ENCODE measurements around the gene ADRA1B.

The ADRA1B gene

GRCh38 chr5:159969966-159970365 lies 53.7 kb downstream of the ADRA1B start:
- Histone ChIP-seq H3K9ac (ENCODE audit: low read length) (no peak overlapping the region), H2BK5ac (ENCODE audit: low read depth, low read length, poor library complexity, severe bottlenecking) (no peak overlapping the region), H3K4me1 (ENCODE audit: control insufficient read depth, insufficient read depth, low read depth, low read length) (peaks cover 19% of the 10 kb centered on the region), H3K4me3 (ENCODE audit: insufficient read depth in 1 of 2, low read depth in 1 of 2, low read length in 2 of 2) (no peak overlapping the region), H2AK5ac (ENCODE audit: low read length, severe bottlenecking) (no peak overlapping the region), H3K4me2 (ENCODE audit: low read length, poor library complexity, severe bottlenecking) (no peak overlapping the region), H3K9me3 (ENCODE audit: control insufficient read depth, low read length) (no peaks in the 10 kb centered on the region), H3K79me1 (replicated peaks; ENCODE audit: low read length, poor library complexity, severe bottlenecking) (no peaks in the 10 kb centered on the region), H3K18ac (ENCODE audit: low read depth in 1 of 2, low read length in 2 of 2) (no peak overlapping the region), H4K8ac (ENCODE audit: low read length) (no peak overlapping the region), H2BK120ac (ENCODE audit: low read depth, low read length) (no peak overlapping the region), H3K27ac (ENCODE audit: low read length, poor library complexity, severe bottlenecking) (no peak overlapping the region), H3K4ac (ENCODE audit: low read depth in 1 of 2, low read length in 2 of 2) (no peak overlapping the region), H2BK12ac (ENCODE audit: low read length in 2 of 2) (no peak overlapping the region), H2BK15ac (ENCODE audit: low read depth, poor library complexity, severe bottlenecking) (no peak overlapping the region), H4K91ac (ENCODE audit: low read length) (no peak overlapping the region), H3K27me3 (ENCODE audit: control insufficient read depth in 1 of 2, insufficient read depth in 1 of 2, low read length in 2 of 2) (peaks cover 0 to 16% of the 10 kb centered on the region in 2 experiments), H2AFZ (ENCODE audit: low read depth, low read length) (no peak overlapping the region), H3K23ac (ENCODE audit: low read length in 2 of 2) (no peak overlapping the region), H3K36me3 (ENCODE audit: control insufficient read depth in 1 of 2, insufficient read depth in 2 of 2, low read depth in 1 of 2, low read length in 2 of 2) (no peaks in the 10 kb centered on the region), H3K14ac (ENCODE audit: low read length in 2 of 2) (no peak overlapping the region)
- no peak for DNase-seq

- Histone ChIP-seq H3K4me1 (ENCODE audit: control insufficient read depth, insufficient read depth, low read depth, low read length) (peaks cover 21% of the 10 kb centered on the region), H3K14ac (ENCODE audit: low read length in 2 of 2) (no peak overlapping the region), H2BK5ac (ENCODE audit: low read depth, low read length, poor library complexity, severe bottlenecking) (no peak overlapping the region), H2BK12ac (ENCODE audit: low read length in 2 of 2) (no peak overlapping the region), H4K91ac (ENCODE audit: low read length) (no peak overlapping the region), H3K9me3 (ENCODE audit: control insufficient read depth, low read length) (no peaks in the 10 kb centered on the region), H3K79me1 (replicated peaks; ENCODE audit: low read length, poor library complexity, severe bottlenecking) (no peaks in the 10 kb centered on the region), H3K4me3 (ENCODE audit: insufficient read depth in 1 of 2, low read depth in 1 of 2, low read length in 2 of 2) (no peak overlapping the region), H3K23ac (ENCODE audit: low read length in 2 of 2) (no peak overlapping the region), H3K27me3 (ENCODE audit: control insufficient read depth in 1 of 2, insufficient read depth in 1 of 2, low read length in 2 of 2) (peaks cover 0 to 15% of the 10 kb centered on the region in 2 experiments), H3K18ac (ENCODE audit: low read depth in 1 of 2, low read length in 2 of 2) (no peak overlapping the region), H3K4me2 (ENCODE audit: low read length, poor library complexity, severe bottlenecking) (no peak overlapping the region), H2AK5ac (ENCODE audit: low read length, severe bottlenecking) (no peak overlapping the region), H2AFZ (ENCODE audit: low read depth, low read length) (no peak overlapping the region), H3K4ac (ENCODE audit: low read depth in 1 of 2, low read length in 2 of 2) (no peak overlapping the region), H4K8ac (ENCODE audit: low read length) (no peak overlapping the region), H3K9ac (ENCODE audit: low read length) (no peak overlapping the region), H3K36me3 (ENCODE audit: control insufficient read depth in 1 of 2, insufficient read depth in 2 of 2, low read depth in 1 of 2, low read length in 2 of 2) (no peaks in the 10 kb centered on the region), H2BK120ac (ENCODE audit: low read depth, low read length) (no peak overlapping the region), H2BK15ac (ENCODE audit: low read depth, poor library complexity, severe bottlenecking) (no peak overlapping the region), H3K27ac (ENCODE audit: low read length, poor library complexity, severe bottlenecking) (no peak overlapping the region)
- peak; percentile 50 for DNase-seq
- WGBS: 12% methylated on average over 3 of the region's 4 CpGs
These were observed 54.8 kb downstream of the ADRA1B start for GRCh38 chr5:159971038-159971437.

GRCh38 chr5:159971514-159971913 lies 55.2 kb downstream of the ADRA1B start:
- no peak overlapping the region for H3K9ac ChIP-seq (ENCODE audit: low read length)
- H3K4me2 ChIP-seq (ENCODE audit: low read length, poor library complexity, severe bottlenecking): peak overlapping the region; percentile 83
- no peak for DNase-seq
- no peak overlapping the region for H3K4ac ChIP-seq (ENCODE audit: low read depth in 1 of 2, low read length in 2 of 2)
- H3K79me1 ChIP-seq (replicated peaks; ENCODE audit: low read length, poor library complexity, severe bottlenecking): no peaks in the 10 kb centered on the region
- H2BK12ac ChIP-seq (ENCODE audit: low read length in 2 of 2): peak overlapping the region in 1 of 2 experiments; percentile 91
- H3K14ac ChIP-seq (ENCODE audit: low read length in 2 of 2): peak overlapping the region in 1 of 2 experiments; percentile 18
- peak overlapping the region; percentile 91 for H2AFZ ChIP-seq (ENCODE audit: low read depth, low read length)
- peaks cover 21% of the 10 kb centered on the region for H3K4me1 ChIP-seq (ENCODE audit: control insufficient read depth, insufficient read depth, low read depth, low read length)
- H4K8ac ChIP-seq (ENCODE audit: low read length): peak overlapping the region; percentile 5
- 32% methylated on average over 11 of the region's 11 CpGs for WGBS
- H2BK5ac ChIP-seq (ENCODE audit: low read depth, low read length, poor library complexity, severe bottlenecking): peak overlapping the region; percentile 20
- H3K4me3 ChIP-seq (ENCODE audit: insufficient read depth in 1 of 2, low read depth in 1 of 2, low read length in 2 of 2): peak overlapping the region; percentile 26 to 65
- H3K27ac ChIP-seq (ENCODE audit: low read length, poor library complexity, severe bottlenecking): peak overlapping the region; percentile 38
- H4K91ac ChIP-seq (ENCODE audit: low read length): peak overlapping the region; percentile 52
- no peak overlapping the region for H2BK15ac ChIP-seq (ENCODE audit: low read depth, poor library complexity, severe bottlenecking)
- H2AK5ac ChIP-seq (ENCODE audit: low read length, severe bottlenecking): no peak overlapping the region
- H3K36me3 ChIP-seq (ENCODE audit: control insufficient read depth in 1 of 2, insufficient read depth in 2 of 2, low read depth in 1 of 2, low read length in 2 of 2): no peaks in the 10 kb centered on the region
- no peak overlapping the region for H2BK120ac ChIP-seq (ENCODE audit: low read depth, low read length)
- H3K23ac ChIP-seq (ENCODE audit: low read length in 2 of 2): peak overlapping the region in 1 of 2 experiments; percentile 23
- peaks cover 0 to 15% of the 10 kb centered on the region in 2 experiments for H3K27me3 ChIP-seq (ENCODE audit: control insufficient read depth in 1 of 2, insufficient read depth in 1 of 2, low read length in 2 of 2)
- no peak overlapping the region for H3K18ac ChIP-seq (ENCODE audit: low read depth in 1 of 2, low read length in 2 of 2)
- H3K9me3 ChIP-seq (ENCODE audit: control insufficient read depth, low read length): no peaks in the 10 kb centered on the region

- no peak overlapping the region for H2AK5ac ChIP-seq (ENCODE audit: low read length, severe bottlenecking)
- H3K18ac ChIP-seq (ENCODE audit: low read depth in 1 of 2, low read length in 2 of 2): peak overlapping the region; percentile 67 to 68
- no peaks in the 10 kb centered on the region for H3K79me1 ChIP-seq (replicated peaks; ENCODE audit: low read length, poor library complexity, severe bottlenecking)
- H3K27me3 ChIP-seq (ENCODE audit: control insufficient read depth in 1 of 2, insufficient read depth in 1 of 2, low read length in 2 of 2): peaks cover 0 to 18% of the 10 kb centered on the region in 2 experiments
- H2BK5ac ChIP-seq (ENCODE audit: low read depth, low read length, poor library complexity, severe bottlenecking): no peak overlapping the region
- H3K9me3 ChIP-seq (ENCODE audit: control insufficient read depth, low read length): no peaks in the 10 kb centered on the region
- H4K91ac ChIP-seq (ENCODE audit: low read length): peak overlapping the region; percentile 72
- peak overlapping the region; percentile 91 for H2AFZ ChIP-seq (ENCODE audit: low read depth, low read length)
- H3K4me1 ChIP-seq (ENCODE audit: control insufficient read depth, insufficient read depth, low read depth, low read length): peaks cover 21% of the 10 kb centered on the region
- peak overlapping the region; percentile 26 to 65 for H3K4me3 ChIP-seq (ENCODE audit: insufficient read depth in 1 of 2, low read depth in 1 of 2, low read length in 2 of 2)
- no peak overlapping the region for H3K9ac ChIP-seq (ENCODE audit: low read length)
- no peaks in the 10 kb centered on the region for H3K36me3 ChIP-seq (ENCODE audit: control insufficient read depth in 1 of 2, insufficient read depth in 2 of 2, low read depth in 1 of 2, low read length in 2 of 2)
- peak; percentile 26 for DNase-seq
- peak overlapping the region; percentile 95 for H2BK15ac ChIP-seq (ENCODE audit: low read depth, poor library complexity, severe bottlenecking)
- no peak overlapping the region for H3K27ac ChIP-seq (ENCODE audit: low read length, poor library complexity, severe bottlenecking)
- H4K8ac ChIP-seq (ENCODE audit: low read length): peak overlapping the region; percentile 5
- WGBS: 2% methylated on average over 39 of the region's 76 CpGs
- H3K23ac ChIP-seq (ENCODE audit: low read length in 2 of 2): peak overlapping the region in 1 of 2 experiments; percentile 23
- H2BK120ac ChIP-seq (ENCODE audit: low read depth, low read length): peak overlapping the region; percentile 54
- peak overlapping the region; percentile 83 for H3K4me2 ChIP-seq (ENCODE audit: low read length, poor library complexity, severe bottlenecking)
- H3K4ac ChIP-seq (ENCODE audit: low read depth in 1 of 2, low read length in 2 of 2): no peak overlapping the region
- H3K14ac ChIP-seq (ENCODE audit: low read length in 2 of 2): peak overlapping the region in 1 of 2 experiments; percentile 18
- H2BK12ac ChIP-seq (ENCODE audit: low read length in 2 of 2): peak overlapping the region; percentile 78 to 91
These were observed 55.7 kb downstream of the ADRA1B start for GRCh38 chr5:159971931-159972461.

All from mesenchymal stem cell (in vitro differentiated cells and primary cell).